DOHH2 (cell line): ENCODE data around the gene IGLON5.

Experiments
- H3F3A ChIP-seq: fragments of 200-600 bp; sonication (generic), shearing (Covaris generic); 2 replicates; pipeline ENCODE4 v1.6.0; 2016; ENCODE audit warnings: antibody characterized with exemption, mild to moderate bottlenecking; ENCODE audit not compliant: control insufficient read depth, insufficient read depth
- H3K27ac ChIP-seq: fragments of 200-600 bp; sonication (generic); 2 replicates; pipeline ENCODE4 v1.5.1; 2014; ENCODE audit warnings: low read depth, mild to moderate bottlenecking, low read length, moderate library complexity
- H3K27me3 ChIP-seq: fragments of 200-600 bp; sonication (generic); 2 replicates; pipeline ENCODE4 v1.6.1; 2014; ENCODE audit warnings: mild to moderate bottlenecking, low read length, mixed read lengths; ENCODE audit not compliant: control insufficient read depth
- H3K36me3 ChIP-seq: fragments of 200-600 bp; sonication (generic); 2 replicates; pipeline ENCODE4 v1.6.1; 2014; ENCODE audit warnings: mild to moderate bottlenecking, low read length, moderate library complexity, mixed read lengths; ENCODE audit not compliant: control insufficient read depth
- H3K4me1 ChIP-seq: fragments of 200-600 bp; sonication (generic); 2 replicates; pipeline ENCODE4 v1.6.1; 2014; ENCODE audit warnings: mild to moderate bottlenecking, low read length, mixed read lengths; ENCODE audit not compliant: control insufficient read depth
- H3K4me2 ChIP-seq: fragments of 200-600 bp; sonication (generic); 2 replicates; pipeline ENCODE4 v1.6.0; 2014; ENCODE audit warnings: mild to moderate bottlenecking, low read length, moderate library complexity
- H3K4me3 ChIP-seq: fragments of 200-600 bp; sonication (generic); 2 replicates; pipeline ENCODE4 v1.5.1; 2014; ENCODE audit warnings: mild to moderate bottlenecking, low read length, mixed read lengths
- H3K79me2 ChIP-seq: fragments of 200-600 bp; sonication (generic); 2 replicates; pipeline ENCODE4 v1.6.1; 2014; ENCODE audit warnings: mild to moderate bottlenecking, low read length, mixed read lengths; ENCODE audit not compliant: control insufficient read depth
- H3K9me2 ChIP-seq: fragments of 200-600 bp; sonication (generic); replicated peaks from 2 replicates; pipeline ENCODE4 v1.6.1; 2014; ENCODE audit warnings: mild to moderate bottlenecking, low read length, mixed read lengths; ENCODE audit not compliant: control insufficient read depth
- H3K9me3 ChIP-seq: fragments of 200-600 bp; sonication (generic); 2 replicates; pipeline ENCODE4 v1.6.1; 2014; ENCODE audit warnings: antibody characterized with exemption, low read length, mixed read lengths; ENCODE audit not compliant: control insufficient read depth, insufficient read depth
- H4K20me1 ChIP-seq: fragments of 200-600 bp; sonication (generic); 2 replicates; pipeline ENCODE4 v1.6.0; 2014; ENCODE audit warnings: low read depth, mild to moderate bottlenecking, antibody characterized with exemption, low read length, moderate library complexity; ENCODE audit not compliant: control insufficient read depth, insufficient read depth
- CTCF ChIP-seq: fragments of 200-600 bp; sonication (generic); IDR thresholded peaks from one replicate; pipeline ENCODE4 v1.5.1; 2014; ENCODE audit warnings: antibody characterized with exemption, mild to moderate bottlenecking, low read depth, low read length; ENCODE audit not compliant: poor library complexity, severe bottlenecking
- EZH2phosphoT487 ChIP-seq: fragments of 200-600 bp; sonication (generic); IDR thresholded peaks from 2 replicates; pipeline ENCODE4 v1.6.1; 2017; ENCODE audit warnings: borderline replicate concordance, mild to moderate bottlenecking, antibody characterized with exemption, low read length, moderate library complexity, mixed read lengths

The IGLON5 gene

DNA sequence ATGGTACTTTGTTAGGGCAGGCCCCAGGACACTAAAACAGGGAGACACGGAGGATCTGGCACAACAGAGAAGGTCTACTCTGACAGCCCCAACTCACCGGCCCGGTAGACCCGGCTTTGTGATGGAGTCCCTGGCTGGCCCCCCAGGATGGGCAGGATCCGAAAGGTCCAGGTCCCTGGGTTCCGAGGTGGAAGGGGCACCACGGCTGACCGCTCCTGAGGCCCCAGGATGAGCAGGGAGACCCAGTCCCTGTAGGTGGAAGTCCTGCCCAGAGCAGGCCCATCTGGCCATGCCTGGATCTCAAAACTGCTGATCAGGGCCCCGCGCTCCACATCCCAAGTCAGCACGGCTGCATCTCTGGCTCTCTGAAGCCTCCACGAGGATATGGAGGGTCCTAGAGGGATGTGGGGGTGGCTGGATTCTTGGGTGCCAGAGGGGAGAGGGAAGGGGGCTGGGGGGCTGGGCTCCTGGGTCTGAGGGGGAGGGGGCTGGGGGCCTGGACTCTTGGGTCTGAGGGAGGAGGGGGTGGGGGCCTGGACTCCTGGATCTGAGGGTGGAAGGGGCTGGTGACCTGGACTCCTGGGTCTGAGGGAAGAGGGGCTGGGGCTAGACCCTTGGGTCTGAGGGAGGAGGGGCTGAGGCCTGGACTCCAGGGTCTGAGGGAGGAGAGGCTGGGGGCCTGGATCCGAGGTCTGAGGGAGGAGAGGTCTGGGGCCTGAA, 25.9 kb downstream of the IGLON5 start:
- no peaks in the 10 kb centered on the region for H4K20me1 ChIP-seq
- no peak for TF ChIP-seq EZH2phosphoT487
- TF ChIP-seq CTCF, result no peak
- no peaks in the 10 kb centered on the region for H3K9me2 ChIP-seq
- H3F3A ChIP-seq, result no peaks in the 10 kb centered on the region
- H3K36me3 ChIP-seq, result no peaks in the 10 kb centered on the region
- no peaks in the 10 kb centered on the region for H3K79me2 ChIP-seq
- no peak overlapping the region for H3K27ac ChIP-seq
- H3K4me1 ChIP-seq, result peaks cover 12% of the 10 kb centered on the region
- no peaks in the 10 kb centered on the region for H3K9me3 ChIP-seq
- no peak overlapping the region for H3K4me2 ChIP-seq
- peaks cover 2% of the 10 kb centered on the region; the same call in 1 of the 2 replicates for H3K27me3 ChIP-seq
- no peak overlapping the region for H3K4me3 ChIP-seq

DNA sequence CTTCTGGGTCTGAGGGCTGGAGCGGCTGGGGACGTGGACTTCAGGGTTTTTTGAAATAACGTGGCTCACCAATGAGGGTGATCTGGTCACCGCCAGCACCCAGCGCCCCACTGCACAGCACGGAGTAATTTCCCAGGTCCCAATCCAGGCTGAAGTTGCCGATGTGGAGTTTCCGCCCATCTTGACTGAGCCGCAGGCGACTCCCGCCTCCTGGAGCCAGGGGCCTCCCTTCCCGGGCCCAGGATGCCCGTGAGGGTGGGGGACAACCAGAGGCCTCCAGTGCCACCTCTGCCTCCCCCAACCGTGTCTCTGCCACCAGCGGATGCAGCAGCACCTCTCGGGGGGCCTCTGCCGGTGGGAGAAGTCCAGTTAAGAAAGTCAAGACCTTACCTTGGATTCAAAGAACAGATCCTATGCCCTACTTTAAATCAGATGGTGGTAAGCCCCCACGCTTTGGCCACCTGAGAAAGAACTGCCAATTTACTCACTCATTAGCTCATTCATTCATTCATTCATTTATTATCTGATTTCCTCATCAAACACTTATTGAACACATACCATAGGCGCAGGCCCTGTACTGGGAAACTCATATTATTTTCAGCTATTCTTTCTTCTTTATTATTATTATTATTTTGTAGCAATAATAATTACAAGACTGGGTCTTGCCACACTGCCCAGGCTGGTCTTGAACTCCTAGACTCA, 26.6 kb downstream of the IGLON5 start:
- peaks cover 12% of the 10 kb centered on the region for H3K4me1 ChIP-seq
- no peaks in the 10 kb centered on the region for H3K36me3 ChIP-seq
- peaks cover 2% of the 10 kb centered on the region; the same call in 1 of the 2 replicates for H3K27me3 ChIP-seq
- no peaks in the 10 kb centered on the region for H4K20me1 ChIP-seq
- no peak overlapping the region for H3K27ac ChIP-seq
- no peaks in the 10 kb centered on the region for H3K9me2 ChIP-seq
- no peaks in the 10 kb centered on the region for H3K79me2 ChIP-seq
- H3K4me2 ChIP-seq, result peak overlapping the region; percentile 80
- H3K4me3 ChIP-seq, result peak overlapping the region; percentile 77
- no peaks in the 10 kb centered on the region for H3K9me3 ChIP-seq
- no peak for TF ChIP-seq CTCF
- no peak for TF ChIP-seq EZH2phosphoT487
- peaks cover 1% of the 10 kb centered on the region; the same call in 1 of the 2 replicates for H3F3A ChIP-seq

DNA sequence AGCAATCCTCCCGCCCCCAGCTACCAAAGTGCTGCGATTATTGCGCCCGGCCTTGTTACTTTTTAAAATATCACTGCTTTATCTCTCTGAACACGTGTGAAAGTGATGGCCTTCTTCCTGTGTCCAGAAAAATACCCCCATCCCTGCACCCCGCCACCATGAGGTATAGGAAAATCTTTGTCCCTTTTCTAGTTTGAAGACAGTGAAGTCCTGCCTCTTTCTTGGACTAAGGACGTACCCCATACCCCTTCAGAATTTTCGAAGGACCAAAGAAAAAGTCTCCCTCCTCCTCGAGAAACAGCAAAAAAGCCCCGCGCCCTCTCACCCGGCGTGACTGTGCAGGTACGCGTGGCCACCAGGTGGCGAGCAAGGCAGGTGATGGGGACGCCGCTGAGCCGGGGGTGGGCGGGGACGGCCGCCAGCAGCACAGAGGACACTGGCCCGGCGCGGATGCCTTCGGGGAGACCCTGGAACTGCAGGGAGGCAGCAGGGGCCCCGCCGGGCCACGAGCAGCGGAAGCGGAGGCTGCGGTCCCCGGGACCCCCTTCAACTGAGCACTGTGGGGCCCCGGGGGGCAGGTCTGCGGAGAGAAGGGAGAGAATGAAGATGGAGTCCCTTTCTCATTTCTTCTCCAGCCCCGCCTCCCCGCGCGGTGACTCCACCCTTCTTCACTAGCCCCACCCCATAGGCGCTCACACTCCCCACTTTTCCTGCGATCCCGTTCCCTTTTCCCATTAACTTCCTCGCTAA, 27.3 kb downstream of the IGLON5 start:
- Histone ChIP-seq H3K9me2 (no peaks in the 10 kb centered on the region), H3K27ac (no peak overlapping the region)

More for the DNA sequence above, 27.3 kb downstream of the IGLON5 start:
- peak overlapping the region; percentile 80 for H3K4me2 ChIP-seq
- no peaks in the 10 kb centered on the region for H3K79me2 ChIP-seq
- H3K36me3 ChIP-seq, result no peaks in the 10 kb centered on the region
- H3K4me3 ChIP-seq, result peak overlapping the region; percentile 77
- H3K4me1 ChIP-seq, result peaks cover 12% of the 10 kb centered on the region
- H3K9me3 ChIP-seq, result no peaks in the 10 kb centered on the region
- H3F3A ChIP-seq, result peaks cover 5% of the 10 kb centered on the region; the same call in 1 of the 2 replicates
- TF ChIP-seq EZH2phosphoT487, result no peak
- peak; percentile 90 for TF ChIP-seq CTCF
- H4K20me1 ChIP-seq, result no peaks in the 10 kb centered on the region
- peaks cover 2% of the 10 kb centered on the region; the same call in 1 of the 2 replicates for H3K27me3 ChIP-seq
